Measurements from ENCODE around the gene RERE. TPM values are rescaled to one million over a fixed set of nuclear protein-coding genes. Genes with fewer than 3 reads are reported as not detected.

The RERE gene
- total RNA-seq, 1 experiment from 2014 or later = 40.6 TPM

- TF ChIP-seq CTCF (IDR thresholded peaks at IDR 0.05 in 2 of 3, conservative IDR thresholded peaks at IDR 0.05 in 1 of 3; ENCODE audit: borderline replicate concordance in 1 of 3, insufficient read depth in 1 of 3, low read depth in 2 of 3, low read length in 2 of 3) = no peak
Observed at GRCh38 chr1:8382608-8383505, 434.6 kb downstream of the RERE start (continued).

GRCh38 chr1:8382051-8382505 lies 435.4 kb downstream of the RERE start:
- Histone ChIP-seq H3K9ac (ENCODE audit: low read length) (no peak overlapping the region), H3K36me3 (ENCODE audit: control insufficient read depth in 1 of 2, insufficient read depth in 2 of 2, low read length in 2 of 2) (no peaks in the 10 kb centered on the region), H3K79me2 (ENCODE audit: insufficient read depth, low read length) (no peaks in the 10 kb centered on the region; the same call in 1 of the 2 replicates), H4K20me1 (ENCODE audit: insufficient read depth) (no peaks in the 10 kb centered on the region), H3K27ac (ENCODE audit: low read depth, low read length) (no peak overlapping the region), H2AFZ (ENCODE audit: low read depth, low read length, poor library complexity, severe bottlenecking) (no peak overlapping the region), H3K27me3 (ENCODE audit: insufficient read depth, low read length) (no peaks in the 10 kb centered on the region), H3K4me3 (replicated peaks in 1 of 2; ENCODE audit: low read depth in 1 of 2, low read length in 2 of 2) (no peak overlapping the region), H3K4me1 (ENCODE audit: control insufficient read depth in 1 of 2, insufficient read depth in 2 of 2, low read length in 2 of 2) (no peaks in the 10 kb centered on the region), H3K4me2 (ENCODE audit: low read length) (no peak overlapping the region), H3K9me3 (ENCODE audit: control insufficient read depth in 1 of 2, insufficient read depth in 1 of 2, low read depth in 1 of 2, low read length in 2 of 2) (no peaks in the 10 kb centered on the region), H3K9me2 (ENCODE audit: insufficient read depth) (no peaks in the 10 kb centered on the region)
- DNase-seq (ENCODE audit: low read depth, low spot score) (no peak), ATAC-seq (no peak)
- POLR2A ChIA-PET = no interaction called here
- CTCF ChIA-PET = no interaction called here
- intact Hi-C loops (cut with micrococcal nuclease) = no loop called here
- BruUV-seq (replicated peaks) = no TSS peak
- RAD21 ChIA-PET (ENCODE audit: low non-redundant PET in 1 of 2, low total read pairs in 2 of 2, uncharacterized antibody in 2 of 2, unreplicated experiment in 2 of 2) = no interaction called here
- TF ChIP-seq EZH2 (IDR thresholded peaks at IDR 0.05) (no peak), YY1 (IDR thresholded peaks at IDR 0.05; ENCODE audit: extremely low read depth, insufficient replicate concordance, low read depth, low read length) (no peak), SP1 (IDR thresholded peaks at IDR 0.05; ENCODE audit: low read depth) (no peak), POLR2A (IDR thresholded peaks at IDR 0.05; ENCODE audit: borderline replicate concordance, extremely low read depth, insufficient read depth, insufficient read length) (no peak), SIN3A (IDR thresholded peaks at IDR 0.05; ENCODE audit: low read depth) (no peak), ZNF274 (IDR thresholded peaks at IDR 0.05; ENCODE audit: low read depth, low read length) (no peak), CEBPB (IDR thresholded peaks at IDR 0.05; ENCODE audit: low read depth) (no peak), TCF7L2 (IDR thresholded peaks at IDR 0.05; ENCODE audit: borderline replicate concordance, extremely low read depth, insufficient read depth, insufficient read length) (no peak), ATF3 (IDR thresholded peaks at IDR 0.05) (no peak), CTCF (IDR thresholded peaks at IDR 0.05 in 2 of 3, conservative IDR thresholded peaks at IDR 0.05 in 1 of 3; ENCODE audit: borderline replicate concordance in 1 of 3, insufficient read depth in 1 of 3, low read depth in 2 of 3, low read length in 2 of 3) (no peak), MAX (IDR thresholded peaks at IDR 0.05) (no peak), RAD21 (IDR thresholded peaks at IDR 0.05; ENCODE audit: low read depth) (no peak), EGR1 (IDR thresholded peaks at IDR 0.05; ENCODE audit: low read depth) (no peak), ELF1 (IDR thresholded peaks at IDR 0.05; ENCODE audit: borderline replicate concordance, low read depth) (no peak), CBX3 (IDR thresholded peaks at IDR 0.05; ENCODE audit: low read depth) (no peak), POLR2AphosphoS5 (IDR thresholded peaks at IDR 0.05; ENCODE audit: low read depth, low read length) (no peak), FOSL1 (IDR thresholded peaks at IDR 0.05; ENCODE audit: low read depth) (no peak)
